Activated T-helper 1 cell treated with anti-CD3 and anti-CD28 coated beads, Interleukin-12 subunit alpha, Interleukin-12 subunit beta, Interleukin-2, Interleukin-4 antibody, amounts not matched to agents 30 ng/mL and 10 ng/mL and 1 ng/mL, durations not matched to agents 14 hours and 24 hours and 36 hours (primary cell): Measurements from ENCODE around the gene AHNAK2. TPM values are rescaled to one million over a fixed set of nuclear protein-coding genes. Genes with fewer than 3 reads are reported as not detected.
"Not testable (repeated sequence)": the region's sequence is repeated elsewhere in the genome, so short reads cannot be mapped to it uniquely, and the experiment has no call there.

Experiments used
- DNase-seq: peaks from one replicate; pipeline ENCODE4 v3.0.0; 2021; ENCODE audit warnings: low spot score
- H3K27ac Mint-ChIP-seq: one replicate; pipeline ENCODE4 v1.8.0; 2021; ENCODE audit warnings: mild to moderate bottlenecking, mixed read lengths
- H3K27me3 Mint-ChIP-seq: one replicate; pipeline ENCODE4 v1.8.0; 2022; ENCODE audit warnings: mild to moderate bottlenecking, moderate library complexity, mixed read lengths; ENCODE audit not compliant: insufficient read depth
- H3K36me3 Mint-ChIP-seq: one replicate; pipeline ENCODE4 v1.8.0; 2021; ENCODE audit warnings: low read depth, mixed read lengths
- H3K4me1 Mint-ChIP-seq: one replicate; pipeline ENCODE4 v1.8.0; 2021; ENCODE audit warnings: low read depth, mixed read lengths
- H3K4me3 Mint-ChIP-seq: one replicate; pipeline ENCODE4 v1.8.0; 2021; ENCODE audit warnings: mild to moderate bottlenecking, moderate library complexity, mixed read lengths
- H3K9me3 Mint-ChIP-seq: one replicate; pipeline ENCODE4 v1.8.0; 2021; ENCODE audit warnings: mixed read lengths
- intact Hi-C: fragments of 100-400 bp; cut with micrococcal nuclease; formaldehyde crosslinking; loops from one replicate; pipeline ENCODE4 v1.15.1; 2024
- total RNA-seq: library from RNA; stranded (reverse); gene quantifications from 2 replicates; pipeline ENCODE4 v1.2.3, GENCODE V29; 2022

Gene AHNAK2
- total RNA-seq, 1 donor from 2014 or later: 0.05 TPM

- Mint-ChIP-seq H3K27me3 (peaks cover 9% of the 10 kb centered on the region), H3K9me3 (no peaks in the 10 kb centered on the region), H3K4me1 (no peaks in the 10 kb centered on the region), H3K36me3 (no peaks in the 10 kb centered on the region), H3K4me3 (no peak overlapping the region), H3K27ac (no peak overlapping the region)
- DNase-seq: no peak
- intact Hi-C loops: loop anchor here (5.0 kb wide), 1 partner anchor 149 kb away; no protein-coding TSS in a partner anchor
Measured at GRCh38 chr14:104898195-104898558, 80.0 kb downstream of the AHNAK2 start.

DNA sequence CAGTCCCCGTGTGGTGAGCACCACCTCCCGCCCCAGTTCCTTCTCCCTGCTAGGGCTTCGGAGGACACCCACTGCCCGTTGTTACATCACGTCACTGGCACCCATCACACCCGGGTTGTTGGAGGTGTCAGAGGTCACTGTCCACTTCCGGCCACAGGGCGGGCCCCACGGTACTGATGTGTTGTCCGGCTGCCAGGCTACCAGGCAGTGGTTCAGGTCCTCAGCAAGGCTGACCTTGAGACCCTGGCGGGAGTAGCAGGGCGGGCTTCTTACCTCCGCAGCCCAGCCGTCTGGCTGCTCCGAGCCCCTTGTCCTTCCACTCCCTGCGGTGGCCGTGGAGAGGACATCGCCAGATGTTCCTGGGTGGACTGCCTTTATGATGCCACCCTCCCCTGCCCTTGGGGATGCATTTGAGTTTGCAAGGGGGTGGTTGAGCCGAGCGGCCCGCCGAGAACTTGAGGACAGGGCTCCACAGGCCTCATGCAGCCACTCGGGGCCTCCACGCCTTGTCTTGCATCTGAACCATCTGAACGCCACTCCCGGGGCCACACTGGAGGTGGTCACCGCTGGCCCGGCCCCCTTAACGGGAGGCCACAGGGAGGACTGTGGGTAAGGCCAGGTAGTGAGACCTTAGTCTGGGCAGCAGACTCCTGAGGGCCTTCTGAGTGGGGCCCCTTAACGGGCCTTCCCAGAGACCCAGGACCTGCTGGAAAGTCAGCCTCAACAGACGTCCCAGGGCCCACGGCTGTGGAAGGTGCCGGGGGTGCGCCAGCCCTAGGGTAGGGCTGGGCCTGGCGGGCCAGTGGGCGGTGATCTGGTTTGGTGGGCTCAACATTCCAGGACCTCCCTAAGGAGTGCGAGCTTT lies 80.6 kb downstream of the AHNAK2 start:
- no peak overlapping the region for H3K4me3 Mint-ChIP-seq
- H3K27me3 Mint-ChIP-seq: peaks cover 9% of the 10 kb centered on the region
- no peak for DNase-seq
- intact Hi-C loops: loop anchor here (2.0 to 5.0 kb wide), 2 partner anchors 37 to 150 kb away; no protein-coding TSS in a partner anchor
- H3K9me3 Mint-ChIP-seq: no peaks in the 10 kb centered on the region
- H3K4me1 Mint-ChIP-seq: no peaks in the 10 kb centered on the region
- no peaks in the 10 kb centered on the region for H3K36me3 Mint-ChIP-seq
- H3K27ac Mint-ChIP-seq: no peak overlapping the region

DNA sequence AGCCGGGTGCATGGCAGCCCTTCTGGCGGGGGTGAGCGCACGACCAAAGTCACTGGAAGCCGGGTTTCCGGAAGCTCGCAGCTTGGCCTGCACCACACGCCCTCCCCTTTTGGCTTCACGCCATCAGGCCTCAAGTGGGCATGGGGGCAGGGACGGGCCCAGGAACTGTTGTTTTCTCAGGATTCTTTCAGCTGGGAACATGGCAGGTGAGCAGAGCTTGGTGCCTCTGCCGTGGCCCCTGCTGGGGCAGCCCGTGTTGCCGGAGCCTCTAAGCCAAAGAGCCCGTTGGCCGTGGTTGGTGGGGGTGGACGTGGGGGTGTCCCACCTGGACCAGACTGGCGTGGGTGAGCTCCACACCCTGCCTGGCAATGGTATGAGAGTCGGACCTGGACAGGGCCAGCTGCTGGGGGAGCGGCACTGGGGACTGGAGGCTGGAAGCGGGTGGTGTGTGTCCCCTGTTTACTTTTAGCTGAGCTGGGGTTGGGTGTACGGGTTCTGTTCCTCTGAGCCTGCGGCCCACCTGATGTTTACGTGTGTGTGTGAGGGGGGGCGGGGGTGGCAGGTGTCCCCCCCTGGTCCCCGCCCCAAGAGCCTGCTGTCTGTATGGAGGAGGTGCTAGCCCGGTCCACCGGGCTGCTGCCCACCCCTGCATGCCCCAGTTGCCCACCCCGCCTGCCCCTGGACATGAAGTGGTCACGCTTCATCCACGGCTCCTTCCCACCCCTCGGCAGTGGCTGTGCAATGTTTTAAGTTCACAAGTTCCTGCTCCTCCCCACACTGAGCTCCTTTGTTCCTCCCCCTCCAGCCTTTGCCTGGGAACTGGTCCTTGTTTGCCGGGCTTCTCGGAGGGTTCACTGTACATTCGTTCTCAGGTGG lies 82.2 kb downstream of the AHNAK2 start:
- Mint-ChIP-seq H3K4me1 (no peaks in the 10 kb centered on the region), H3K27me3 (peaks cover 8% of the 10 kb centered on the region)

DNA sequence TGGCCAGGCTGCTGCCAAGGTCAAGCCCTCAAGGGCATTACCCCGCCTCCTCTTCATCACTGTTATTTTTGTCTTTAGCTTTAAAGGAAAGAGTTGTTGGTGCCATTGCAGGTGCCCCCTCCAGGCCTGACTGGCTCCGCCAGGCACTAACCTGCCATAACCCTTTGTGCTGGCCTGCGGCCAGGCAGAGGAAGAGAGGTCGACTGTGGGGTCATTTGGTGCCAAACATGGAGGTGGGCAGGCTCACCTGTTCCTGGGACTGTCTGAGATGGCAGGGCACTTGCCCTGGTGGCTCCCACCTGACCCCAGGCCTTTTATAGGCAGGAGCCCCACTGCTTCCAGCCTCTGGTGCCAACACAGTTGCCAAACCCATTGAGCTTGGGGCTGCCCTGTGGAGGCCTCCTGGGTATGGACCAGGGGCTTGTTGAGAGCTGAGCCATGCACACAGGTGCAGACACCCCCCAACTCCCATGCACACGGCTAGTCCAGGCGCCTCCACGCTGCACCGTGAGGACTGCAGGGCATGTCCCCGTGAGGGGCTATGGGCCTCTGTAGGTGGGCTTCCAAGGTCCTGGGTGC lies 82.9 kb downstream of the AHNAK2 start:
- H3K36me3 Mint-ChIP-seq: no peaks in the 10 kb centered on the region
- no peaks in the 10 kb centered on the region for H3K4me1 Mint-ChIP-seq
- H3K27me3 Mint-ChIP-seq: peaks cover 8% of the 10 kb centered on the region
- H3K27ac Mint-ChIP-seq: no peak overlapping the region
- H3K4me3 Mint-ChIP-seq: no peak overlapping the region
- no peaks in the 10 kb centered on the region for H3K9me3 Mint-ChIP-seq
- DNase-seq: no peak
- intact Hi-C loops: loop anchor here (5.0 kb wide), 1 partner anchor 152 kb away; no protein-coding TSS in a partner anchor

More for the DNA sequence above, 82.2 kb downstream of the AHNAK2 start:
- H3K27ac Mint-ChIP-seq: no peak overlapping the region
- H3K36me3 Mint-ChIP-seq: no peaks in the 10 kb centered on the region
- intact Hi-C loops: loop anchor here (2.0 to 5.0 kb wide), 2 partner anchors 39 to 151 kb away; no protein-coding TSS in a partner anchor
- DNase-seq: no peak
- no peaks in the 10 kb centered on the region for H3K9me3 Mint-ChIP-seq
- H3K4me3 Mint-ChIP-seq: no peak overlapping the region

GRCh38 chr14:104894331-104895206 lies 83.6 kb downstream of the AHNAK2 start:
- intact Hi-C loops: loop anchor here (5.0 kb wide), 1 partner anchor 153 kb away; no protein-coding TSS in a partner anchor
- Mint-ChIP-seq H3K27ac (no peak overlapping the region), H3K9me3 (no peaks in the 10 kb centered on the region), H3K27me3 (peaks cover 2% of the 10 kb centered on the region), H3K4me1 (no peaks in the 10 kb centered on the region), H3K36me3 (no peaks in the 10 kb centered on the region), H3K4me3 (no peak overlapping the region)
- no peak for DNase-seq

GRCh38 chr14:104893435-104894207 lies 84.6 kb downstream of the AHNAK2 start:
- intact Hi-C loops: no loop called here
- Mint-ChIP-seq H3K27ac (no peak overlapping the region), H3K4me1 (no peaks in the 10 kb centered on the region), H3K27me3 (peaks cover 2% of the 10 kb centered on the region), H3K4me3 (no peak overlapping the region), H3K9me3 (no peaks in the 10 kb centered on the region), H3K36me3 (no peaks in the 10 kb centered on the region)
- no peak for DNase-seq

- no peak overlapping the region for H3K4me3 Mint-ChIP-seq
- no peaks in the 10 kb centered on the region for H3K9me3 Mint-ChIP-seq
- H3K36me3 Mint-ChIP-seq: no peaks in the 10 kb centered on the region
- H3K27me3 Mint-ChIP-seq: no peaks in the 10 kb centered on the region
- H3K4me1 Mint-ChIP-seq: no peaks in the 10 kb centered on the region
- intact Hi-C loops: no loop called here
- DNase-seq: no peak
- no peak overlapping the region for H3K27ac Mint-ChIP-seq
Measured at GRCh38 chr14:104892531-104893434, 85.4 kb downstream of the AHNAK2 start.

GRCh38 chr14:104891664-104892530 lies 86.3 kb downstream of the AHNAK2 start:
- Mint-ChIP-seq H3K36me3 (no peaks in the 10 kb centered on the region), H3K27me3 (no peaks in the 10 kb centered on the region), H3K4me3 (no peak overlapping the region), H3K4me1 (no peaks in the 10 kb centered on the region), H3K9me3 (no peaks in the 10 kb centered on the region), H3K27ac (no peak overlapping the region)
- intact Hi-C loops: no loop called here
- DNase-seq: no peak

DNA sequence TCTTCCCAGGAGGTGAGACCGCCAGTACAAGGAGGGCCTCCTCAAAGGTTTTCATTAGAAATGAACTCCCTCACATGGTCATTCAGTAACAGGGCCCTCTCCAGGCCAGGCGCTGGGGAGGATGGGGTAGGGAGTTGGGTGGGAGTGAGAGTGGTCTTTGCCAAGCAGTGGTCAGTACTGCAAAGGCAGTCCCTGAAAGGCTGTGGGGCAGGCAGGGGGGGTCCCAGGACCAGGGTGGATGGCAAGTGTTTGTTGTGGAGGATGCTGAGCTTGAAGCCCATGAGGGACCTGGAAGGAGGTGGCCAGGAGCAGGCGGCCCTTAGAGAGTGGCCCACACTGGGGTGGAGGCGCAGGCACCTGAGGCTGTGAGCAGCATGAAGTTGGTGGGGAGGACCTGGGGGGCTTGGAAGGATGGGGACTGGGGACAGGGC lies 87.0 kb downstream of the AHNAK2 start:
- H3K27ac Mint-ChIP-seq: no peak overlapping the region
- intact Hi-C loops: no loop called here
- no peak overlapping the region for H3K4me3 Mint-ChIP-seq
- H3K9me3 Mint-ChIP-seq: no peaks in the 10 kb centered on the region
- no peak for DNase-seq
- H3K4me1 Mint-ChIP-seq: no peaks in the 10 kb centered on the region
- no peaks in the 10 kb centered on the region for H3K36me3 Mint-ChIP-seq
- H3K27me3 Mint-ChIP-seq: no peaks in the 10 kb centered on the region

GRCh38 chr14:104890292-104890691 lies 87.9 kb downstream of the AHNAK2 start:
- intact Hi-C loops: not testable (repeated sequence)

More at GRCh38 chr14:104890292-104890691, 87.9 kb downstream of the AHNAK2 start:
- not testable (repeated sequence) for H3K27me3 Mint-ChIP-seq, H3K4me3 Mint-ChIP-seq, H3K27ac Mint-ChIP-seq, H3K9me3 Mint-ChIP-seq, H3K4me1 Mint-ChIP-seq, H3K36me3 Mint-ChIP-seq, DNase-seq
